HG02798 (cell line): ENCODE results near the gene FAM222A.

ENCODE experiments used
- ATAC-seq: cut with Tn5 transposase; IDR thresholded peaks from one replicate; pipeline ENCODE4 v1.9.1; 2021; ENCODE audit warnings: mild to moderate bottlenecking; ENCODE audit not compliant: unreplicated experiment, poor library complexity

The FAM222A gene

DNA sequence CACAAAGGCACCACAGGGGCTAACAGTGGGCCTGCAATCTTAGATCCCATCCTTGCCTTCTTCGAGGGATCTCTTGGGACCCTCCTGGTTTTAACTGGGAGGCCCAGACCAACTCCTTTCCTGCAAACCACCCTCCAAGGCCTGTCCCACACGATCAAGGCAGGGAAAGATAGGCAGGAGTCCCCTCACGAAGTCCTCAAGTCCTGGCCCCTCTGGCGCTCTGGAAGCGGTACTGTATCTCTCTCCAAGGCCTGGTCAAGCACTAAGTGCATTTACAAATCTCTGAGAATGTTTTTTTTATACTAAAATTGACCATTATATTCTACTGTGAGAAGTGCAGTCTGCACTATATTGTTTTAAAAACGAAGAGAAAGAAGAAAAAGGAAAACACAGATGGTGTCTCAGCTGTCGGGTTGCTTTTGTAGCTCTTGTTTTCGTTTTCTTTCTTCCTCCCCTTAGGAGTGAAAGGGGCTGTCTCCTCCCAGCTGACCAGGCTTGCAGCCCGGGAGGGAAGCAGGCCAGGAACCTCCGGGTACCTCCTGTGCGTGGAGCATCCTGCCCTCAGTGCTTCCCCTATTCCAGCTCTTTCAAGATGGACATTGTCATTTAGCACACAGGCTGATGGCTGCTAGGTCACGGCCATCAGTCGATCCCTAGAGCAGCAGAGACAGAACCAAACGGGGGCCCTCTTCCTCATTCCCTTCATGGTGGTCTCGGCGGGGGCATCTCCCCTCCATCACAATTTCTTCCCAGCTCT is 56.7 kb downstream of the FAM222A start:
- ATAC-seq = no peak

DNA sequence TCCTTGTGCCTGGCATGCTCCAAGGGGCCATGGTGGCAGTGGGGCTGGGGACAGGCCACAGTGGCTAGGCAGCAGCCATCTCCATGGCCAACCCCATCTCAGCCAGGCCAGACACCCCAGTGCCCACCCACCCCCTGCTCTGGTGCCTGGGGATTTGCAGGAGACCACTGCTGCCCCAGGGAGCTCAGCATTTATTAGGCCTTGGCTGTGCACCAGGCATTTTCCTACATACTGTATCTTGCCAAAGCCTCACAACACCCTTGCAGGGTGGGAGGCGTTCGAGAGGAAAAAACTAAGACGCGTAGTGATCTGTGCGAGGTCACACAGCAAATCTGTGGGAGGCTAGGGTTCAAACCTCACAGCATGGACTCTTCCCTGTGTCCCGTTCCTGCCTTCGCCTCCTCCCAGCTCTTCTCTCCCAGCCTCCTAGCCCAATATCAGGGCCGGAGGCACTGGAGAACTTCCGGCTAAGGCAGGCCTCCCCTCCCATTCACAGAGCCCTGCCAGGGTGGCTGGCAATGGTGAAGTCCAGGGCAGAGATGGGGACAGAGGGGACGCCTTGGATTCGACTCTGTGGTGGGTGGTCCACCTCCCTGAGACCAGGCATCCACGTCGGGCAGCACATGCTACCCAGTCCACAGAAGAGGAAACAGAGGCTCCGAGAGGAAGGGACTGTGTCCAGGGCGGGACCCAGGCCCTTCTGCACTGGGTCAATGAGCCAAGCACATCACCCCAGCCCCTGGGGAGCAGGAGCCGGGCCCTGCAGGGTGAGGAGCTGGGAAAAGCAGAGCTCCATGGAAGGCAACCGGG is 57.4 kb downstream of the FAM222A start:
- ATAC-seq = no peak

DNA sequence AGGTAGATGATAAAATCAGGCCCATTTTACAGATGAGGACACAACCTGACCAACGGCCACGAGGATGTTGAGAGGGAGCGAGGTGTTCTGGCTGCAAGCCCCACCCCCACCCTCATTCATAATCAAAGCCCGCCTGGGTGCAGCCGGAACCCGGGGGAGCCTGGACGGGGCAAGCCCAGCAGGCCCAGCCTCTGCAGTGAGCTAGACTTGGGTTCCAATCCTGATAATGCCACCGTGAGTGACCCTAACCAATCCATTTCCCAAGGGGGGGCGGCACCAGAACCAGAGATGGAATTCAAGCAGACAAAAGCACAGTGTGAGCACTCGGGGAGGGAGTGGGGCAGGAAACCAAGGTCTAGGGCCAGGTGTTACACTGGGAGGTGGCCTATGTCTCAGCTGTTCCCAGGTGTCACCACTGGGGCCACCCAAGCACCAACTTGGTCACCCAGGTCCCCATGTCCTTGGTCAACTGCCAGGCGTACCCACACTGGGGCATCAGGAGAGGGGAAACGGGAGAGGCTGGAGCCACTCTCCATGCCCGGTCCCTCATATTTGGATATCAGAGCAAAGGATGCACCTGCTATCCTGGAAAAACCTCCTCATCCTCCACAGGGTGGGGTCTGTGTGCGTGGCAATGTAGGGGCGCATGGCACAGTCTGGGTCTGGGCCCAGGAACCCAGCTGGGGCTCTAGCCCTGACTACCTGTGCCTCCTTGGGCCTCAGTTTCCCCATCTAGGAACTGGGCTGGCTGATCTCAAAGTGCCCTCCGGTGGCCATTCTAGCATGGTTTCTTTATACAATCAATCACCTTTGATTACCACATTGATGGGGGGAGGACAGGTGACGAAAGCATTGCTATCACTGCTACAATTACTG is 58.4 kb downstream of the FAM222A start:
- ATAC-seq = no peak

DNA sequence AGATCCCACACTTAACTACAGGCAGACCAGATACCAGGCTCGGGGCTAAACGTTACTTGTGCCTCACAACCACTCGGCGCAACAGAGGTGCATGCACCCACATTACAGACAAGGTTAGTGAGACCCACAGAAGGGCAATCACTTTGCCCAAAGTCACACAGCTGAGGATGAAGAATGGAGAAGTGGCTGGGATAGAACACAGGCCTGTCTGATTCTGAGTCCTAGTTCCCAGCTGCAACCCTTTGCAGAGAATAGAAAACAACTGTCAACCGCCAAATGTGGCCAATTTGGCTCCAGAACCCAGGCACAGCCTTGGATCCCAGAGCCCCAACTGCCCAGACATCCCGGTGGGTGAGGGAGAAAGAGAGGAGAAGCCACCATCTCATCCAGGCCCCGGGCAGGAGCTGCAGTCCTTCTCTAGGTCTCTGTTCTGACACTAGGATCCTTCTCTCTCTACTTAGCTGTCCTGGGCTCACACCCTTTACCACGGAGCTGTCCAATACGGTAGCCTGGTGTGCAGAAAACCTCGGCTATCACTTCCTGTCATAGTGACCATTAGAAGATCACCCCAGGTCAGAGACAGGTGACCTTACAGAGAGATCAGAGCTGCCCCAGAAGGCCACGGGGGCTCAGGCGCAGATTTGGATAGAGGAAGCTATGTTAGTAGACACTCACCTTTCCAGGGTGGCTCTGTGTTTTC is 59.1 kb downstream of the FAM222A start:
- ATAC-seq = no peak

DNA sequence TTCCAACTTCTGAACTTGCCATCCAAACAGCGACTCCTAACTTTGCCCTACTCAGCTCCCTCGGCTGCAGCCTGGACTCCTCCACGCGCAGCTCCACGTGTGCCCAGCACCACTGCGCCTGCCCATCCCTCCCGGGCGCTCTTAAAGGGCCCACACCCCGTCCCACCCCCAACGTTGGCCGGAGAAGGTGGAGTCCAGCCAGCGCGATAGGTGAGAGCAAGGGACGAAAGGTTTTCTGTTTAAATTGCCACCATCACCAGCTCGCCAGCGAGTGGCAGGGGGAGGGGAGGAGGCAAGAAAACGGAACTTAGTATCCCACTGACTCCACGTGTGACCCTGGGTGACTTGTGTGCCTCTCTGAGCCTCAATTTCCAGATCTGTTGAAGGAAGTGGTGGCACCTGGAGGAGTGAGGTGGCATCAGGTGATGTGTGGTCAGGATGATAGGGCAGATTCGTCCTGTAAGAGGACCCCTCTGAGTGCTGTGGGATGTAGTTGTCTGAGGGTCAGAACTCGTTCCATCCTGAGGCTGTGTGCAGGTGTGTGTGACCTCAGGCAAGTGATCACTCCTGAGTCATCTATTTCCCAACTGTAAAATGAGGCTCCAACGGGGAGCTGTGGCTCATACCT is 59.9 kb downstream of the FAM222A start:
- no peak for ATAC-seq

DNA sequence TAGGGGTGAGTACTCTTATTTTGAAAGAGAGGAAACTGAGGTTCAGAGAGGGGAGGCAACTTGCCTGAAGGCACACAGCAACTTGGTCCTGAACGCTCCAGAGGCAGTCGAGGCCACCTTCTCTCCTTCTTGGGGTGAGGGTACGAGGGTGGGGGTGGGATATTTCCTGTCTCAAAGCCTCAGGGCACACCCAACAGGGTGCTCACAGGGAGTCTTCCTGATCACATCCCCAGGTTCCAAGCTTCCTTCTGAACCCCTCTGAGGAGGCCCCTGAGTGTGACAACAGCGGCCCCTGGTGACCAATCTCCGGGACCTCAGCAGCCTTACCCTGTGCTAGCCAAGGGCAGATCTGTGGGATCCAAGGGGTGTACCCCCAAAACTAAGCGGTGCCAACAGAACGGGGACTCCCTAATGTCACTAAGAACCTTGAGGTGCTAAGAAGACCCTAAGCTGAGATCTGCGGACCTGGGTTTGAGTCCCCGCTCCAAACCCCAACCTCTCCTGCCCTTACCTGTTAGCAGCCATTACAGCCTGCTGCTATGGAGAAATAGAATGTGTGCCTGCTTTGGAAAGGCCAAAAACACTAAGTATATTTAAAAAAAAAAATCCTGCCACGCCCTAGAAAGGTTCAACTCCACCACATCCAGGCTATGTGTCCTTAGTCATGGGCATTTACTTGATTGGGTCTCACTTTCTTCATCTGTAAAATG is 61.7 kb downstream of the FAM222A start:
- no peak for ATAC-seq

DNA sequence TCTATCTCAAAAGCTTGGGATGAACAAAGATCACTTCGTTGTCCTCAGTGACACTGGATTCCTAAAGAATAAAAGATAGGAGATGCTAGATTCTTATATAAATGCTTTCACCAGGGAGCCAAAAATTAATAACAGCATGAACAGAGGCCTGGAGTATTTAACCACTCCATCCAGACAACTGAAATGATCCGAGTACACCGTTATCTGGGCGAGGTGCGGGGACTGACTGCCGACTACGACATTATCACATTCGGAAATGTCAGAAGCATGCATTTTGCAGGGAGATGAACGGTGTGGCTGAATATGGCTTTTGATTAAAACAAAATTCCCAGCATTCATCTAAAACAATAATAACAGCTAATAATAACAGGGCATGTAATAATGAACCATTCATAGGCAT is 63.0 kb downstream of the FAM222A start:
- ATAC-seq = no peak

DNA sequence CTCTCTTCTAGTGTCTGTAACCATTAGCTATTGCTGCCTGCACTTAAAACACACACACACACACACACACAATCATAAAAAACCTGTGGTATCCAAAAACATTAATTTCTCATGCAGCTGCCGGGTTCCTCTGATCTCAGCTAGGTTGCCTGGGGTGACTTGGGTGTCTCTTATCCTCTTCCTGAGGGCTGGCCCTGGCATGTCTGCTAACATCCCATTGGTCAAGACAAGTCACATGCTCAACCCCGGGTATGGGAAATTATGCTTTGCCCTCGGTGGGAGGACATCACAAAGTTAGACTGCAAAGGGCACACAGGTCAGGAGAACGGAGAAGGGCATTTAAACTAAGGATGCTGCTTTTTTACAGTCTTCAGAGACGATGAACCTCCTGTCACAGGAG is 63.9 kb downstream of the FAM222A start:
- ATAC-seq = peak; percentile 53

DNA sequence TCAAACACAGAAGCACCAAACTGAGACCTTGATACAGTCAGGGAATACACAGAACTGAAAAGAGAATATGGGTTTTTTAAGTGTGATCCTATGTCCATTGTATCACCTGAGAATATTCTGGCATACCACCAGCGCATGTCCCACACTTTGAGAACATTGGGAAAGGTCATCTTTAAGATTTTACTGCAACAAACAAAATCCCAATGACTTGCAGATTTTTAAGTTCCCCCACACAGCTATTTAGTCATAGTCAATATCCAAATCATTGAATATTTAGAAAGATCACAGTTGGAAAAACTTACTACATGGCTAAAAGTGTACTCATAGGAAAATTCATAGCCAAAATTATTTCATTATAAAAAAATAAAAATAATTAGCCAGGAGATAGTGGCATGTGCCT is 65.1 kb downstream of the FAM222A start:
- no peak for ATAC-seq

DNA sequence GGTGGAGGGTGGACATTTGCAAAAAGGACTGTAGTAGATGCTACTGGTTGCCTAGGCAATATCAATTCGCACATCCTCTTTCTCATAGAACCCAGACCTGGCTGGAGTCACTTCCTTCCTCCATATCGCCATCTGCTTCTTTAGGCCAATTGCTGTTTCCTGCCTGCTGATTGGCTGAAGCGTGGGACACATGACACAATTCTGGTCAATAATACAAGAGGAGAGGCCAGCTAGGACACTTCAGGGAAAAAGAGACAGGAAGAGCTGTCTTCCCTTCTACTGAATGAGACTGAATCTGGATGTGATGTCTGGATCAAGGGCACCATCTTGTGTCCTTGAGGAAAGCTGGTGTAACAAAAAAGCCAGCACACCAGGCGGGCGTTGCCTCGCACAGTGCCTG is 65.8 kb downstream of the FAM222A start:
- no peak for ATAC-seq

DNA sequence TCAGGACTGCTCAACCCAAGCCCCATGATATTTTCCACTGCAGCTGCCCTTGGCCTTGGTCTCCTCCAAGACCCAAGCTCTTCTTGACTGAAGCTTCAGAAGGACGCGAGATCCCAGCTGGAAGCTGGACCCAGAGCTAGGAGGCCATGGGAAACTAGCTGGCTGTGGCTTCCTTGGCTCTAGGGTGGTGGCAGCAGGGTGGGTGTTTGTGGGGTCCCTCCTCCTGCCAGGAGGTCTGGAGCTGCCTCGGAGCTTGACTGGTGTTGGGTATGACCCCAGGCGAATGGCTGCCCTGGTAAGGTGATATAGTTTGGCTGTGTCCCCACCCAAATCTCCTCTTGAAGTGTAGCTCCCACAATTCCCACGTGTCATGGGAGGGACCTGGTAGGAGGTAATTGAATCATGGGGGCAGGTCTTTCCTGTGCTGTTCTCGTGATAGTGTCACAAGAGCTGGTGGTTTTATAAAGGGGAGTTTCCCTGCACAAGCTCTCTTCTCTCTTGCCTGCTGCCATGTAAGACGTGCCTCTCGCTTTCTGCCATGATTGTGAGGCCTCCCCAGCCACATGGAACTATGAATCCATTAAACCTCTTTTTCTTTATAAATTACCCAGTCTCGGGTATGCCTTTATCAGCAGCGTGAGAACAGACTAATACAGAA is 68.2 kb downstream of the FAM222A start:
- no peak for ATAC-seq

DNA sequence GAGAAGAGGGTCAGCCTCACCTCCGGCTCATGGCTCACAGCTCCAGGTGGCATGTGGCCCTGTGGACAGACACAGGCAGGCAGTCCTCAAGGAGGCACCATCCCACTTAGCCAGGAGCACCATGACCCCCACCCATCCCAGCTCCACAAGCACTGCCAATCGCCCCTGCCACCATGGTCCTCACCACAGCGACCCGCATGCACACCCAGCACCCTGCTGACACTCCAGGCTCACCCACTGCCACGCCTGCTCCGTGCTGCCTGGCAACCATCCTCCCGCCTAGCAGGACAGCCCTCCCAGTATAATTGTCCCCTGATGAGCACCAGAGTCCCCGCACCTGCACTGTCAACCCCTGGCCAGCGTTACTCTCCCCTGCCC is 68.7 kb downstream of the FAM222A start:
- ATAC-seq = no peak

DNA sequence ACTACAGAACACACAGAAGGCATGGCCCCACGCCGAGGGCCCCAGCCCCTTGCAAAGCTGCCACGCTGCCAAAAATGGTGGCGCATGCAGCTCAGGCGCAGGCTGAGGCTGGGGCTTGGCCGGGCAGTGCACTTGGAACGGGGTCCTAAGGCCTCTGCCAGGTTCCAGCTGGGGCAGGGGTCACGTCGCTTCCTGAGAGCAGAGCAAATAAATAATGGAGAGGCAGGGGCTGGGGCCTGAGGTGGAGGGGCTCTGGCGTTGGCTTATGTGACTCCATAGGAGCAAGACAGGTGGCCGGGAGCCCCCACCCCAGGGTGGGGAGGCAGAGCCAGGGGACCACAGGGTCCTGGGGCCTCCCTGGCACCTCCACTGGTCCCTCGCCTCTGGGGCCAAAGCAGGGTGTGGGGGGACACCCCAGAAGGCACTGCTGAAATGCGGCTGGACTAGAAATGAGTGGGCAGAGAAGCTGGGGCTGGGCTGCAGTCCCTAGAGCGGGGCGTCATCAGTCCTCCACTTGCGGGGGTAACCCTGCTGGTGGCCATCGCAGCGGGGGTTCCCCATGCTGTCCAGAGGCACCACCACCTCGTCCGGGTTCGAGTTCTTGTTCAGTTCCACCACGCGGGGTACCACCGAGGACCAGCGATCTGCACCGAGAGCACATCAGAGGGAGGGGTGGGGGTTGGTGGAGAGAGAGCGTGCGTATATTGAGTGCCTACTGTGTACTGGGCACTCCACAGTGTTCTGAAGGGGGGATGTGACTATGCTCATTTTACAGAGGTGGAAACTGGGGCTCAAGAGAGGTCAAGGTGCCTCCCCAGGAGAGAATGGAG is 69.7 kb downstream of the FAM222A start:
- no peak for ATAC-seq

DNA sequence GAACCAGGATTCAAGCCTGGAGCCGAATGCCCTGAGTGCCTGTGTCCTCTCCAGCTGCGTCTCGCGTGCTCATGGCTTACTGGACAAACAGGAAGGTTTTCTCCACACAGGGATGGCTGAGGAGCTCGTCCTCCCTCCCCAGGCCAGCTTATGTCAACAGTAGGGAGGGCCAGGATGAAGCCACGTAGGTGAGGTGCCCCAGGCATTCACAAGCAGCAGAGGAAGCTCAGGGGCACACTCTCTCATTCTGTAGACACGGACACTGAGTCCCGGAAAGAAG is 70.3 kb downstream of the FAM222A start:
- no peak for ATAC-seq

DNA sequence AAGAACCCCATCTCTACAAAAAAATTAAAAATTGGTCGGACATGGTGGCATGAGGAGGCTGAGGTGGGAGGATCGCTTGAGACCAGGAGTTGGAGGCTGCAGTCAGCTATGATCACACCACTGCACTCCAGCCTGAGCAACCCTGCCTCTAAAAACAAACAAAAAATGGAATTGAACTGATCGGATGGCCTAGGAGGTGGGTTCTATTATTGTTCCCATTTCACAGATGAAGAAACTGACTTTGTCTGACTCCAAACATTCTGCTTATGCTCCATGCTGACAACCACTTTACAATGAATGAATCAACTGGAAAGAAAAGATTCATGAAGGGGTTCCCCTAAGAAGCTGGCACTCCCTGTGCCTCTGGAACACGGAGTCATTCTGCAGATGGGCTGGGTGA is 72.2 kb downstream of the FAM222A start:
- ATAC-seq = no peak

DNA sequence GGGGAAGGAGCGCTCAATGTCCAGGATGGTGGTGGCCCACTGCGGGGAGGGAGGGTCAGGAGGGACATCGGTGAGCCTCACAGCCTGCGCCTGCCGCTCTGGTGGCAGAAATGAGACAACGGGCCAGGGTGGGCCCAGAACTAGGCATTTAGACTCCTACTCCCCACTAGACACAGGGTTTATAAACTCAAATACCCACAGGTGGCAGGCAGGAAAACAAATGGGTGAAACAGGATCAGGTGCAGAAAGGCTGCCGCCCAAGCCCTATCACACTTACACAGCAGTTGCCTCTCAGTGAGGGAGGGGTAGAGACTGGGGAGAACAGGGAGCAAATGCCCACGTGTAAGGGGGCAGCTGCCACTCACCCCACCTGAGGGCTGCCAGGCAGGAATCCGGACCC is 73.2 kb downstream of the FAM222A start:
- ATAC-seq = no peak

DNA sequence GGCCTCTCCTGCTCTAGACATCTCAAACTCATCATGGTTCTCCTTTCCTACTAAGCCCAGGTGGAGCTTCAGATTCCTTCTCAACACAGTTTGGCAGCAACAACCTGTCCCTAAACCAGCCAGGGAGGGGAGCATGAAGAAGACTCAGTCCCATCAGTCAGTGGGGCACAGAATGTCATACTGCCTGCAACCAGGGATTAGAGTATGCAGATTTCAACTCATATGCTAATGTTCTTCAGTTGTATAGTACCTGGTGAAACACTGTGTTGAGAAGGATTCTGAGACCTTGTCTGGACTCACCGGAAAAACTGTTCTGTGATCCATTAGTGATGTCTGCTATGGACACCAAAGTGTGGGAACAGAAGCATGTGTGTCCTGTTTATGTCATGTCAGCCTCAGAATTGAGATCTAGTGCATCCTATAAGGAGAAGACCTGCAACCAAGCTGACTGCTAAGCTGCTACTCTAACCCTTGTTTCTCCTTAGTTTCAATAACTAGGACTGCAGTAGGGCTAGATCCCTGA is 76.0 kb downstream of the FAM222A start:
- no peak for ATAC-seq

DNA sequence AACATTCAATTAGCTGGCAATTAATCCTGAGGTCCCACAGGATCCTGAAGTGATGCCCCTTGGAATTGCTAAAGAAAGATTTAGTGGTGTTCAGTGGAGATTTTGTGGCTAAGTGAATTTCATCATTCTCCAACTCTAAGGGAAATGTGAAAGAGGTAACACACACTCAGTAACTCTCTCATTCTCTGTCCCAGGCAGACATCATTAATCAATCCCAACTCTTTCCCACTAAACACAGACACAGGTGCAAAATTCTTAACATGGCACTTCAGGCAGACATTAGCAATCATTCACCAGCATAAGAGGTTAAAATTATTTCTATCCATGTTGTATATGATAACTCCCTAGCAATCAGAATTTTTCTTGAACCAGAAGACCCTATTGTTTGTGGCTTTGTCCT is 79.4 kb downstream of the FAM222A start:
- no peak for ATAC-seq
